Fibroblast of the aortic adventitia (primary cell): Measurements from ENCODE around the gene SPARCL1. TPM values are rescaled to one million over a fixed set of nuclear protein-coding genes. Genes with fewer than 3 reads are reported as not detected.

Experiments
- DNase-seq: peaks from one replicate; pipeline ENCODE4 v3.0.0-alpha.2; 2010; ENCODE audit warnings: low read depth
- H3K4me3 ChIP-seq: 2 replicates; pipeline ENCODE4 v1.5.1; 2011; ENCODE audit warnings: low read depth, mild to moderate bottlenecking, control low read depth, low read length, moderate library complexity
- CTCF ChIP-seq: IDR thresholded peaks from 2 replicates; pipeline ENCODE4 v1.5.1; 2011; ENCODE audit warnings: mild to moderate bottlenecking, low read length, control low read depth, inconsistent platforms; ENCODE audit not compliant: insufficient read depth
- total RNA-seq: library from RNA; depleted of rRNA; stranded (reverse); fragments of >200 nt; gene quantifications from 2 replicates; pipeline ENCODE4 v1.2.3, GENCODE V29; 2012; ENCODE audit warnings: low replicate concordance

SPARCL1 gene
- total RNA-seq, 1 donor: not detected

GRCh38 chr4:87506974-87507701, 22.0 kb downstream of the SPARCL1 start:
- no peak for TF ChIP-seq CTCF
- H3K4me3 ChIP-seq: no peak overlapping the region
- peak; percentile 94 for DNase-seq

DNA sequence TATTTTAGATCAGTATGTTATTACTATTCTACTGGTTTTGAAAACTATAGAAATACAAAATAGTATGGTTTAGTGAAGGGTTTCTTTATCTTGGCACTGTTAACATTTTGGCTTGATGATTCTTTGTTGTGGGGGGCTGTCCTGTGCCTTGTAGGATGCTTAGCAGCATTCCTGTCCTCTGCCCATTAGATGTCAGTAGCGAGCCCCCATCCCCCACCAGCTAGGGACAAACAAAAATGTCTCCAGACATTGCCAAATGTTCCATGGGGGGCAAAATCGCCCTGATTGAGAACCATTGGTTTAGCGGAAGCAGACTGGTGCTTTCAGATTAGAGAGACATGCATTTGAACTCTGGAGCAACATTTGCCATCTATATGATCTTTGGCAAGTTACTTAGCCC, 23.3 kb downstream of the SPARCL1 start:
- no peak for DNase-seq
- TF ChIP-seq CTCF: no peak
- no peak overlapping the region for H3K4me3 ChIP-seq

GRCh38 chr4:87502580-87503238, 26.5 kb downstream of the SPARCL1 start:
- DNase-seq: no peak
- H3K4me3 ChIP-seq: no peak overlapping the region
- TF ChIP-seq CTCF: no peak

- no peak for TF ChIP-seq CTCF
- no peak for DNase-seq
- no peak overlapping the region for H3K4me3 ChIP-seq
These were observed 29.1 kb downstream of the SPARCL1 start for GRCh38 chr4:87500092-87500462.

GRCh38 chr4:87499403-87500091, 29.6 kb downstream of the SPARCL1 start:
- DNase-seq: peak; percentile 19
- TF ChIP-seq CTCF: no peak
- H3K4me3 ChIP-seq: no peak overlapping the region

DNA sequence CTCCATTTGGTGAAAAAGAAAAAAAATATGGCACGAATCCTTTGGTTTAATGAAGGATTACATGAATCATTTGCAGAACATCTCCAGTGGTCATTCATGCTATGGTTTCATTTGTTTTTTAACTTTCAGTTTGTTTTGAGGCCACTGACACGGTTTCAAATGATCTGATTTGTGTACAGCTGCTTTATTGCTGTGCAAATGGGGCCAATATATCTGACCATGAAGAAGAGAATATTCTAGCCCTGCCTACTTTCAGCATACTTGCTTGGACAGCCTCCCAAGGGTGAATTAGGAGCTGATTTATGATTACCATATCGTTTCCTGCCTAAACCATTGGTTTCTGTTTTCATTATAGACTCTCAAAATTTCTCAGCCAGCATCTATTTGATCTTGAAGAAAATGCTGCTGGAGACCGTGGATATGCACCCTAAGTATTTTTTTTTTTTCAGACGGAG, 30.7 kb downstream of the SPARCL1 start:
- TF ChIP-seq CTCF: no peak
- DNase-seq: peak; percentile 52
- H3K4me3 ChIP-seq: peak overlapping the region; percentile 11
